ENCODE results near the gene LHFPL3. TPM values are rescaled to one million over a fixed set of nuclear protein-coding genes. Genes with fewer than 3 reads are reported as not detected.

Gene LHFPL3
- total RNA-seq, 1 experiment from 2014 or later = not detected

- Histone ChIP-seq H3K9me2 (ENCODE audit: insufficient read depth) (no peaks in the 10 kb centered on the region; the same call in 1 of the 2 replicates), H3K27me3 (ENCODE audit: insufficient read depth, low read depth) (peaks cover 8% of the 10 kb centered on the region; the same call in 1 of the 2 replicates), H2AFZ (no peak overlapping the region), H3F3A (ENCODE audit: insufficient read depth, low read depth) (no peaks in the 10 kb centered on the region), H3K9me3 (ENCODE audit: insufficient read depth, low read depth) (no peaks in the 10 kb centered on the region), H3K36me3 (ENCODE audit: low read depth) (no peaks in the 10 kb centered on the region), H3K4me3 (no peak overlapping the region), H4K20me1 (ENCODE audit: insufficient read depth) (no peaks in the 10 kb centered on the region), H3K79me2 (ENCODE audit: low read depth) (no peaks in the 10 kb centered on the region), H3K4me2 (no peak overlapping the region), H3K27ac (no peak overlapping the region), H3K4me1 (replicated peaks; ENCODE audit: insufficient read depth) (no peaks in the 10 kb centered on the region)
- DNase-seq = no peak
- BruUV-seq (replicated peaks) = no TSS peak
- intact Hi-C loops (cut with micrococcal nuclease; ENCODE audit: unreplicated experiment) = no loop called here
- POLR2A ChIA-PET (ENCODE audit: unreplicated experiment) = no interaction called here
- TF ChIP-seq EZH2 (IDR thresholded peaks at IDR 0.05; ENCODE audit: low read depth) = no peak
- TF ChIP-seq CTCF (conservative IDR thresholded peaks at IDR 0.05) = no peak
- CTCF ChIA-PET = no interaction called here
These were observed 357.9 kb downstream of the LHFPL3 start for GRCh38 chr7:104686286-104686685.

- CTCF ChIA-PET = no interaction called here
- H3K27me3 ChIP-seq (ENCODE audit: insufficient read depth, low read depth) = no peaks in the 10 kb centered on the region
- H2AFZ ChIP-seq = no peak overlapping the region
- H3F3A ChIP-seq (ENCODE audit: insufficient read depth, low read depth) = no peaks in the 10 kb centered on the region
- no peak overlapping the region for H3K27ac ChIP-seq
- H3K9me2 ChIP-seq (ENCODE audit: insufficient read depth) = no peaks in the 10 kb centered on the region
- H3K4me2 ChIP-seq = no peak overlapping the region
- POLR2A ChIA-PET (ENCODE audit: unreplicated experiment) = no interaction called here
- intact Hi-C loops (cut with micrococcal nuclease; ENCODE audit: unreplicated experiment) = no loop called here
- no peak for DNase-seq
- no peaks in the 10 kb centered on the region for H3K9me3 ChIP-seq (ENCODE audit: insufficient read depth, low read depth)
- no TSS peak for BruUV-seq (replicated peaks)
- H3K4me3 ChIP-seq = no peak overlapping the region
- H4K20me1 ChIP-seq (ENCODE audit: insufficient read depth) = no peaks in the 10 kb centered on the region
- H3K79me2 ChIP-seq (ENCODE audit: low read depth) = no peaks in the 10 kb centered on the region
- TF ChIP-seq EZH2 (IDR thresholded peaks at IDR 0.05; ENCODE audit: low read depth) (no peak), CTCF (conservative IDR thresholded peaks at IDR 0.05) (no peak)
- H3K36me3 ChIP-seq (ENCODE audit: low read depth) = no peaks in the 10 kb centered on the region
- no peaks in the 10 kb centered on the region for H3K4me1 ChIP-seq (replicated peaks; ENCODE audit: insufficient read depth)
These were observed 366.3 kb downstream of the LHFPL3 start for GRCh38 chr7:104694710-104695109.

- no peak for TF ChIP-seq CTCF (conservative IDR thresholded peaks at IDR 0.05)
- TF ChIP-seq EZH2 (IDR thresholded peaks at IDR 0.05; ENCODE audit: low read depth) = no peak
- no TSS peak for BruUV-seq (replicated peaks)
- no peaks in the 10 kb centered on the region for H3K4me1 ChIP-seq (replicated peaks; ENCODE audit: insufficient read depth)
- H3K27ac ChIP-seq = no peak overlapping the region
- H3K9me2 ChIP-seq (ENCODE audit: insufficient read depth) = no peaks in the 10 kb centered on the region
- ChIA-PET CTCF (no interaction called here), POLR2A (ENCODE audit: unreplicated experiment) (no interaction called here)
- no peaks in the 10 kb centered on the region for H3K9me3 ChIP-seq (ENCODE audit: insufficient read depth, low read depth)
- H3K27me3 ChIP-seq (ENCODE audit: insufficient read depth, low read depth) = no peaks in the 10 kb centered on the region
- intact Hi-C loops (cut with micrococcal nuclease; ENCODE audit: unreplicated experiment) = no loop called here
- no peaks in the 10 kb centered on the region for H4K20me1 ChIP-seq (ENCODE audit: insufficient read depth)
- H2AFZ ChIP-seq = no peak overlapping the region
- no peak overlapping the region for H3K4me2 ChIP-seq
- no peaks in the 10 kb centered on the region for H3K79me2 ChIP-seq (ENCODE audit: low read depth)
- H3K36me3 ChIP-seq (ENCODE audit: low read depth) = no peaks in the 10 kb centered on the region
- no peak overlapping the region for H3K4me3 ChIP-seq
- no peak for DNase-seq
- H3F3A ChIP-seq (ENCODE audit: insufficient read depth, low read depth) = no peaks in the 10 kb centered on the region
These were observed 367.2 kb downstream of the LHFPL3 start for GRCh38 chr7:104695563-104695962.
